ENCODE results near the gene SPINK2. TPM values are rescaled to one million over a fixed set of nuclear protein-coding genes. Genes with fewer than 3 reads are reported as not detected.
A peak's percentile ranks its signal among the peaks of the same experiment; 100 is the strongest.

Gene SPINK2
- total RNA-seq, 1 experiment from 2014 or later, result not detected

- CTCF ChIA-PET, result interaction anchor here (0.6 to 1.7 kb wide), 6 partner anchors 11 to 224 kb away, joined by 3 to 11 read pairs (median 6); no protein-coding TSS in a partner anchor
- POLR2A ChIA-PET (ENCODE audit: unreplicated experiment), result no interaction called here
- intact Hi-C loops (cut with micrococcal nuclease), result loop anchor here (1.0 to 5.0 kb wide), 8 partner anchors 36 to 375 kb away; partner anchors contain the start of genes ARL9 and HOPX
- ATAC-seq, result peak; percentile 99
- no peaks in the 10 kb centered on the region for H3K79me2 ChIP-seq (ENCODE audit: low read length)
- H3K27ac ChIP-seq (ENCODE audit: low read length), result no peak overlapping the region
- no peaks in the 10 kb centered on the region for H3F3A ChIP-seq (ENCODE audit: low read length, unreplicated experiment)
- peak overlapping the region; percentile 72 for H3K4me3 ChIP-seq (ENCODE audit: low read length)
- peak overlapping the region; percentile 85 for H2AFZ ChIP-seq (ENCODE audit: low read length)
- H3K4me2 ChIP-seq (ENCODE audit: low read length), result peak overlapping the region; percentile 72
- no peaks in the 10 kb centered on the region for H3K4me1 ChIP-seq (ENCODE audit: insufficient read depth, low read length)
- no peaks in the 10 kb centered on the region for H3K9me3 ChIP-seq (ENCODE audit: low read length)
- DNase-seq, result peak; percentile 91
- H3K9ac ChIP-seq (ENCODE audit: low read length), result peak overlapping the region; percentile 22
- no peaks in the 10 kb centered on the region for H4K20me1 ChIP-seq (ENCODE audit: low read length)
- no peaks in the 10 kb centered on the region for H3K9me2 ChIP-seq (replicated peaks; ENCODE audit: low read length)
- TF ChIP-seq CTCF (conservative IDR thresholded peaks at IDR 0.05; ENCODE audit: low read depth, low read length) (peak; percentile 97), EZH2 (IDR thresholded peaks at IDR 0.05; ENCODE audit: low read length, unreplicated experiment) (no peak)
- BruUV-seq (replicated peaks), result no TSS peak
- no peaks in the 10 kb centered on the region for H3K27me3 ChIP-seq (ENCODE audit: low read length)
- H3K36me3 ChIP-seq (ENCODE audit: low read depth, low read length), result no peaks in the 10 kb centered on the region
Measured at GRCh38 chr4:56799824-56800756, 21.4 kb downstream of the SPINK2 start.

DNA sequence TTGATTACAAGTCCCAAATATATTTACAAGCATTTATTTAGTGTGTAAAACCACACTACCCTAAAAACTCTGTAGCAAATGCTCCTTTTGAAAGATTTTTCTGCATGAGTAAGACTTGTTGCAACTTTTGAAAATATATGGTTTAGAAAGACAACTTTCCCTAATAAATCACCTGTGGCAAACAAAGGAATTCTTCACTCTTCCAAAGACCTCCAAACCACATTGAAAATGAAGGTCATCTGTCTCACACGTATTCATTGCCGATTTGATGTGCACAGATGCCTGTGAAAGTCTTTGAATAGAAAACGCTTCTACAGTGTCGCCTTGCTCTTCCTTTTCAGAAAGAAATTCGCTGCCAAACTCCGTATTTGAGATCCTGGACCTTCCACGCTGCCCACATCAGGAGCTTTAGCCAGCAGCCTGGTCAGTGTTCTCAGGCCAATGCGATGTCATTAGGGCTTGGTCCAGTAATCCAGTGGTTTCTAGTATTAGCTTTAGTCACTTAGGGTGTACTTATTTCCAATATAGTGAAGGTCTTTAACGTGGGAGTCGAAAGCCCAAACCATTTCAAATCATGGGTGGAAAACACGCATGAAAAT, 22.2 kb downstream of the SPINK2 start:
- Histone ChIP-seq H4K20me1 (ENCODE audit: low read length) (no peaks in the 10 kb centered on the region), H3K9ac (ENCODE audit: low read length) (no peak overlapping the region), H3K9me2 (replicated peaks; ENCODE audit: low read length) (no peaks in the 10 kb centered on the region), H3K4me2 (ENCODE audit: low read length) (peak overlapping the region; percentile 72), H3K9me3 (ENCODE audit: low read length) (no peaks in the 10 kb centered on the region), H3K4me1 (ENCODE audit: insufficient read depth, low read length) (no peaks in the 10 kb centered on the region), H3K27ac (ENCODE audit: low read length) (no peak overlapping the region), H3K4me3 (ENCODE audit: low read length) (peak overlapping the region; percentile 72), H3K36me3 (ENCODE audit: low read depth, low read length) (no peaks in the 10 kb centered on the region), H3K27me3 (ENCODE audit: low read length) (no peaks in the 10 kb centered on the region), H2AFZ (ENCODE audit: low read length) (peak overlapping the region; percentile 85), H3K79me2 (ENCODE audit: low read length) (no peaks in the 10 kb centered on the region), H3F3A (ENCODE audit: low read length, unreplicated experiment) (no peaks in the 10 kb centered on the region)
- DNase-seq (no peak), ATAC-seq (peak; percentile 32)
- CTCF ChIA-PET, result interaction anchor here (0.6 to 1.7 kb wide), 5 partner anchors 10 to 223 kb away, joined by 3 to 11 read pairs (median 8); no protein-coding TSS in a partner anchor
- intact Hi-C loops (cut with micrococcal nuclease), result no loop called here
- BruUV-seq (replicated peaks), result no TSS peak
- POLR2A ChIA-PET (ENCODE audit: unreplicated experiment), result no interaction called here
- TF ChIP-seq EZH2phosphoT487 (IDR thresholded peaks at IDR 0.05; ENCODE audit: borderline replicate concordance, low read length) (no peak), CTCF (conservative IDR thresholded peaks at IDR 0.05; ENCODE audit: low read depth, low read length) (no peak), EZH2 (IDR thresholded peaks at IDR 0.05; ENCODE audit: low read length, unreplicated experiment) (no peak)
